Chondrocyte (in vitro differentiated cells): ENCODE results near the gene BMPER. TPM values are rescaled to one million over a fixed set of nuclear protein-coding genes. Genes with fewer than 3 reads are reported as not detected.

Experiments
- DNase-seq: peaks from one replicate; pipeline ENCODE4 v3.0.0; 2021; ENCODE audit warnings: mixed read lengths, low spot score
- H3K27ac Mint-ChIP-seq: one replicate; pipeline ENCODE4 v1.8.0; 2021; ENCODE audit warnings: mild to moderate bottlenecking, moderate library complexity, mixed read lengths; ENCODE audit not compliant: unreplicated experiment
- H3K27me3 Mint-ChIP-seq: 2 replicates; pipeline ENCODE4 v1.8.0; 2021; ENCODE audit warnings: low read depth, mixed read lengths
- H3K36me3 Mint-ChIP-seq: 2 replicates; pipeline ENCODE4 v1.8.0; 2021; ENCODE audit warnings: low read depth, mixed read lengths
- H3K4me1 Mint-ChIP-seq: 2 replicates; pipeline ENCODE4 v1.8.0; 2021; ENCODE audit warnings: low read depth, mild to moderate bottlenecking, mixed read lengths
- H3K4me3 Mint-ChIP-seq: one replicate; pipeline ENCODE4 v1.8.0; 2021; ENCODE audit warnings: mild to moderate bottlenecking, moderate library complexity, mixed read lengths; ENCODE audit not compliant: unreplicated experiment
- H3K9me3 Mint-ChIP-seq: 2 replicates; pipeline ENCODE4 v1.8.0; 2021; ENCODE audit warnings: low read depth, mixed read lengths
- CTCF ChIP-seq: fragments of 200-600 bp; sonication (generic); IDR thresholded peaks from 2 replicates; pipeline ENCODE4 v1.5.0; 2021; ENCODE audit warnings: antibody characterized with exemption, mild to moderate bottlenecking, moderate library complexity
- total RNA-seq: library from RNA; stranded (reverse); gene quantifications from 3 replicates; pipeline ENCODE4 v1.2.1, GENCODE V29; 2021

BMPER gene
- total RNA-seq, 1 donor from 2014 or later: 0.30 TPM

GRCh38 chr7:33952824-33953223 lies 47.5 kb downstream of the BMPER start:
- no peak for DNase-seq
- H3K27me3 Mint-ChIP-seq: no peaks in the 10 kb centered on the region
- H3K27ac Mint-ChIP-seq: no peak overlapping the region
- H3K4me3 Mint-ChIP-seq: no peak overlapping the region
- no peaks in the 10 kb centered on the region for H3K4me1 Mint-ChIP-seq
- no peaks in the 10 kb centered on the region for H3K36me3 Mint-ChIP-seq
- no peak for TF ChIP-seq CTCF
- no peaks in the 10 kb centered on the region for H3K9me3 Mint-ChIP-seq

- Mint-ChIP-seq H3K36me3 (no peaks in the 10 kb centered on the region), H3K27ac (no peak overlapping the region), H3K9me3 (no peaks in the 10 kb centered on the region), H3K27me3 (no peaks in the 10 kb centered on the region), H3K4me1 (no peaks in the 10 kb centered on the region), H3K4me3 (no peak overlapping the region)
- no peak for TF ChIP-seq CTCF
- no peak for DNase-seq
Observed at GRCh38 chr7:33958104-33958503, 52.8 kb downstream of the BMPER start.

- H3K4me1 Mint-ChIP-seq: no peaks in the 10 kb centered on the region
Observed at GRCh38 chr7:33959676-33960075, 54.3 kb downstream of the BMPER start.

GRCh38 chr7:33961948-33962347 lies 56.6 kb downstream of the BMPER start:
- Mint-ChIP-seq H3K36me3 (no peaks in the 10 kb centered on the region), H3K4me1 (no peaks in the 10 kb centered on the region), H3K9me3 (no peaks in the 10 kb centered on the region), H3K27ac (no peak overlapping the region), H3K27me3 (no peaks in the 10 kb centered on the region), H3K4me3 (no peak overlapping the region)
- no peak for TF ChIP-seq CTCF
- no peak for DNase-seq

More at GRCh38 chr7:33959676-33960075, 54.3 kb downstream of the BMPER start:
- H3K27me3 Mint-ChIP-seq: no peaks in the 10 kb centered on the region
- no peaks in the 10 kb centered on the region for H3K36me3 Mint-ChIP-seq
- no peak for DNase-seq
- H3K4me3 Mint-ChIP-seq: no peak overlapping the region
- TF ChIP-seq CTCF: no peak
- H3K9me3 Mint-ChIP-seq: no peaks in the 10 kb centered on the region
- no peak overlapping the region for H3K27ac Mint-ChIP-seq

- no peak overlapping the region for H3K4me3 Mint-ChIP-seq
- DNase-seq: no peak
- no peaks in the 10 kb centered on the region for H3K36me3 Mint-ChIP-seq
- no peaks in the 10 kb centered on the region for H3K27me3 Mint-ChIP-seq
- no peaks in the 10 kb centered on the region for H3K4me1 Mint-ChIP-seq
- H3K9me3 Mint-ChIP-seq: no peaks in the 10 kb centered on the region
- H3K27ac Mint-ChIP-seq: no peak overlapping the region
- no peak for TF ChIP-seq CTCF
Observed at GRCh38 chr7:33964417-33965182, 59.3 kb downstream of the BMPER start.
